ENCODE data around the gene CORIN.

CORIN gene

GRCh38 chr4:47647029-47647428, 190.8 kb downstream of the CORIN start:
- no peak for DNase-seq

GRCh38 chr4:47646372-47646771, 191.5 kb downstream of the CORIN start:
- no peak for DNase-seq

GRCh38 chr4:47643845-47644244, 194.0 kb downstream of the CORIN start:
- no peak for DNase-seq

- DNase-seq: peak in 11 of 56 donors; percentile 1 to 72 (median 13)
Measured at GRCh38 chr4:47642985-47643760, 194.7 kb downstream of the CORIN start.

GRCh38 chr4:47642191-47642830, 195.6 kb downstream of the CORIN start:
- DNase-seq: no peak

- DNase-seq: no peak
Measured at GRCh38 chr4:47641755-47642154, 196.1 kb downstream of the CORIN start.

GRCh38 chr4:47640911-47641310, 197.0 kb downstream of the CORIN start:
- no peak for DNase-seq

GRCh38 chr4:47639531-47639930, 198.3 kb downstream of the CORIN start:
- DNase-seq: no peak

- no peak for DNase-seq
Measured at GRCh38 chr4:47631161-47631560, 206.7 kb downstream of the CORIN start.

GRCh38 chr4:47624031-47624441, 213.8 kb downstream of the CORIN start:
- DNase-seq: no peak

- no peak for DNase-seq
Measured at GRCh38 chr4:47621181-47621580, 216.7 kb downstream of the CORIN start.

GRCh38 chr4:47619691-47620090, 218.2 kb downstream of the CORIN start:
- DNase-seq: no peak

- no peak for DNase-seq
Measured at GRCh38 chr4:47617607-47618006, 220.3 kb downstream of the CORIN start.

- no peak for DNase-seq
Measured at GRCh38 chr4:47615385-47615784, 222.5 kb downstream of the CORIN start.

GRCh38 chr4:47612116-47613023, 225.5 kb downstream of the CORIN start:
- DNase-seq: no peak

GRCh38 chr4:47606482-47606881, 231.4 kb downstream of the CORIN start:
- DNase-seq: no peak

- no peak for DNase-seq
Measured at GRCh38 chr4:47598896-47599295, 239.0 kb downstream of the CORIN start.

GRCh38 chr4:47598320-47598719, 239.5 kb downstream of the CORIN start:
- DNase-seq: no peak

GRCh38 chr4:47597696-47598095, 240.2 kb downstream of the CORIN start:
- DNase-seq: no peak

- no peak for DNase-seq
Measured at GRCh38 chr4:47590325-47590724, 247.5 kb downstream of the CORIN start.

GRCh38 chr4:47579235-47579634, 258.6 kb downstream of the CORIN start:
- peak in 1 of 56 donors; percentile 2 for DNase-seq
